Heart left ventricle (tissue), 16 donors: ENCODE data around the gene ZNF441. TPM values are rescaled to one million over a fixed set of nuclear protein-coding genes. Genes with fewer than 3 reads are reported as not detected.
A peak's percentile ranks its signal among the peaks of the same experiment; 100 is the strongest.
"Not testable (repeated sequence)": the region's sequence is repeated elsewhere in the genome, so short reads cannot be mapped to it uniquely, and the experiment has no call there.

Experiments used
- ATAC-seq, 4 donors: fragments of 200-7000 bp; cut with Tn5 transposase; one replicate each; pipeline ENCODE4 v1.9.1; 2020 to 2022; ENCODE audit warnings: moderate library complexity in 4 of 4, mild to moderate bottlenecking in 3 of 4, moderate number of reproducible peaks in 1 of 4
- DNase-seq, 5 donors: peaks; one replicate each; pipeline ENCODE4 v3.0.0-alpha.2; 2020
- H3K27ac ChIP-seq, 12 donors: fragments of 200-600 bp; sonication (generic) in 4 of 12; one replicate each; pipeline versions ENCODE4 v1.5.0 to v1.8.0; 2016 to 2022; ENCODE audit warnings: mild to moderate bottlenecking in 2 of 12
- H3K27me3 ChIP-seq, 9 donors: fragments of 200-600 bp; sonication (generic) in 2 of 9; one replicate each; pipeline versions ENCODE4 v1.5.1 to v1.8.0; 2016 to 2022; ENCODE audit warnings: mild to moderate bottlenecking in 3 of 9
- H3K36me3 ChIP-seq, 9 donors: fragments of 200-600 bp; sonication (generic) in 2 of 9; one replicate each; pipeline versions ENCODE4 v1.5.0 to v1.8.0; 2018 to 2022; ENCODE audit warnings: mild to moderate bottlenecking in 2 of 9
- H3K4me1 ChIP-seq, 12 donors: fragments of 200-600 bp; sonication (generic) in 4 of 12; one replicate each; pipeline versions ENCODE4 v1.5.0 to v1.8.0; 2016 to 2022; ENCODE audit warnings: mild to moderate bottlenecking in 3 of 12
- H3K4me3 ChIP-seq, 12 donors: fragments of 200-600 bp; sonication (generic) in 4 of 12; one replicate each; pipeline versions ENCODE4 v1.5.0 to v1.8.0; 2017 to 2022; ENCODE audit warnings: mild to moderate bottlenecking in 9 of 12, moderate library complexity in 4 of 12
- H3K9me3 ChIP-seq, 12 donors: fragments of 200-600 bp; sonication (generic) in 4 of 12; one replicate each; pipeline versions ENCODE4 v1.5.0 to v1.8.0; 2016 to 2022; ENCODE audit warnings: mild to moderate bottlenecking in 1 of 12
- CTCF ChIP-seq, 12 donors: fragments of 200-600 bp; sonication (generic) in 4 of 12; IDR thresholded peaks; one replicate each; pipeline versions ENCODE4 v1.5.0 to v1.8.0; 2018 to 2022; ENCODE audit warnings: antibody characterized with exemption in 12 of 12, mild to moderate bottlenecking in 5 of 12
- POLR2A ChIP-seq, 2 donors: fragments of 450-650 bp; IDR thresholded peaks; one replicate each; pipeline ENCODE4 v1.6.1; 2017; ENCODE audit warnings: antibody characterized with exemption in 2 of 2, mild to moderate bottlenecking in 2 of 2, moderate library complexity in 2 of 2
- WGBS, 4 donors: extraction: QIAGEN DNeasy Blood & Tissue Kit in 2 of 4; methylation state at CpG; one replicate each; pipeline versions ENCODE4 v1.1.5 to v1.1.7; 2013 to 2018; 5-methylcytosine and 5-hydroxymethylcytosine counted together
- intact Hi-C, 10 donors: fragments of 100-400 bp; cut with DNase I; formaldehyde crosslinking; loops; one replicate each; pipeline versions ENCODE4 v1.11.1 to v1.14.2; 2022
- polyA plus RNA-seq, 2 donors: library from polyadenylated mRNA; stranded (reverse); fragments of 200-250 nt; gene quantifications; one replicate each; pipeline ENCODE4 v1.2.3, GENCODE V29; 2013
- total RNA-seq, 9 donors: library from RNA; depleted of rRNA in 2 of 9; stranded (reverse); fragments of >200 nt in 2 of 9; fragmentation: NEBNext Ultra II Directional in 3 of 9; extraction: Animal tissue kit (Norgen Biotek cat#: 25700) in 3 of 9; gene quantifications; one replicate each; pipeline versions ENCODE4 v1.1.0 to v1.2.4, GENCODE V29; 2016 to 2023
- donor health status: ischemic (EF 13 %, LVEDD 7.1; RV severe dilation, severe dysfunction).
- donor health status: healthy with polysubstance abuse.
- donor health status: DM: no; HTN: yes; CAD: no.
- donor health status: DM: no; HTN: no; CAD: no.
- donor health status: ischemic (EF 25% LVEDD 6.9; RV normal size, moderate dysfunction).
- donor health status: ischemic (EF 25% LVEDD 5.7; RV mildly dilated, moderate dysfunction).
- donor health status: healthy.
- donor health status: DM: yes; HTN: yes; CAD: no.
- donor health status: ischemic (EF 35%, LVEDD 5.7; RV mildly dilated, moderate dysfunction).
- donor health status: nonischemic (EF 11% LVEDD 7.7; RV severe dilation, severe dysfunction).
- donor health status: DM: yes; HTN: yes; CAD: no.
- donor health status: PGD.
- donor health status: ischemic (EF 29% LVEDD 5.4; RV normal size, mild dysfunction).
- donor health status: nonischemic (EF 23%, LVEDD 6.1; RV moderate dilation, normal function).

Gene ZNF441
- total and polyA plus RNA-seq, 11 donors, result 2.4 to 9.3 (median 3.7) TPM

- intact Hi-C loops, DNase-seq, H3K4me3 ChIP-seq, H3K27ac ChIP-seq, H3K27me3 ChIP-seq, ATAC-seq: not testable (repeated sequence)
- peaks cover 0 to 72% (median 7%) of the 10 kb centered on the region in 12 donors for H3K9me3 ChIP-seq
- 74 to 84% (median 79%) methylated on average over 9 to 11 of the region's 11 CpGs for WGBS, 4 donors
- peaks cover 0 to 14% (median 0%) of the 10 kb centered on the region in 9 donors for H3K36me3 ChIP-seq
- H3K4me1 ChIP-seq, result peaks cover 0 to 19% (median 11%) of the 10 kb centered on the region in 12 donors
- peak in 2 of 12 donors; percentile 18 to 26 for TF ChIP-seq CTCF (IDR thresholded peaks at IDR 0.05)
Measured at GRCh38 chr19:11771520-11771919, 4.7 kb downstream of the ZNF441 start.

- DNase-seq, H3K4me1 ChIP-seq, ATAC-seq, H3K4me3 ChIP-seq, H3K27me3 ChIP-seq, intact Hi-C loops, H3K27ac ChIP-seq: not testable (repeated sequence)
- 97 to 98% (median 97%) methylated on average over 11 of the region's 11 CpGs for WGBS, 4 donors
- Histone ChIP-seq H3K36me3 (peaks cover 16 to 65% (median 43%) of the 10 kb centered on the region in 9 donors), H3K9me3 (peaks cover 0 to 96% (median 39%) of the 10 kb centered on the region in 12 donors)
Measured at GRCh38 chr19:11776669-11777068, 9.9 kb downstream of the ZNF441 start.

GRCh38 chr19:11780431-11781020 lies 13.7 kb downstream of the ZNF441 start:
- Histone ChIP-seq H3K27me3 (no peaks in the 10 kb centered on the region), H3K9me3 (peaks cover 0 to 97% (median 53%) of the 10 kb centered on the region in 12 donors), H3K4me3 (no peak overlapping the region), H3K27ac (no peak overlapping the region), H3K36me3 (peaks cover 16 to 81% (median 50%) of the 10 kb centered on the region in 9 donors), H3K4me1 (no peaks in the 10 kb centered on the region)
- ATAC-seq (no peak), DNase-seq (no peak)
- intact Hi-C loops, result loop anchor here in 5 of 10 donors (5.0 to 10.0 kb wide), 3 partner anchors 86 to 108 kb away; no protein-coding TSS in a partner anchor
- TF ChIP-seq POLR2A (IDR thresholded peaks at IDR 0.05) (no peak), CTCF (IDR thresholded peaks at IDR 0.05) (no peak)
- WGBS, 4 donors, result 96 to 98% (median 98%) methylated on average over 7 of the region's 7 CpGs

- no peak for DNase-seq
- Histone ChIP-seq H3K27me3 (no peaks in the 10 kb centered on the region), H3K4me3 (no peak overlapping the region), H3K36me3 (peaks cover 16 to 75% (median 50%) of the 10 kb centered on the region in 9 donors), H3K27ac (no peak overlapping the region), H3K9me3 (peaks cover 0 to 96% (median 52%) of the 10 kb centered on the region in 12 donors), H3K4me1 (no peaks in the 10 kb centered on the region)
- 96 to 99% (median 97%) methylated on average over 5 of the region's 5 CpGs for WGBS, 4 donors
- ATAC-seq, result no peak
- TF ChIP-seq POLR2A (IDR thresholded peaks at IDR 0.05), result no peak
- TF ChIP-seq CTCF (IDR thresholded peaks at IDR 0.05), result no peak
- intact Hi-C loops, result loop anchor here in 5 of 10 donors (5.0 to 10.0 kb wide), 3 partner anchors 87 to 109 kb away; no protein-coding TSS in a partner anchor
Measured at GRCh38 chr19:11781295-11782057, 14.7 kb downstream of the ZNF441 start.
